PFSK-1 (cell line): ENCODE results near the gene TRIM9.

Experiments
- FOXP2 ChIP-seq: optimal IDR thresholded peaks from 2 replicates; pipeline ENCODE3; 2011; ENCODE audit warnings: borderline replicate concordance, control low read depth, inconsistent platforms; ENCODE audit not compliant: insufficient read depth; ENCODE audit errors: extremely low read length, extremely low read depth
- POLR2AphosphoS5 ChIP-seq: IDR thresholded peaks from 2 replicates; pipeline ENCODE4 v1.6.1; 2012; ENCODE audit warnings: low read depth, mild to moderate bottlenecking, control low read depth, low read length, moderate library complexity
- REST ChIP-seq, 2 experiments: IDR thresholded peaks; 2 replicates each; pipeline versions ENCODE4 v1.6.1 to v1.8.0; 2011 to 2012; ENCODE audit warnings: low read depth in 2 of 2, low read length in 2 of 2, control low read depth in 1 of 2, inconsistent platforms in 1 of 2, mild to moderate bottlenecking in 1 of 2, moderate library complexity in 1 of 2; ENCODE audit not compliant: insufficient read depth in 1 of 2
- SIN3A ChIP-seq: IDR thresholded peaks from 2 replicates; pipeline ENCODE4 v1.6.1; 2012; ENCODE audit warnings: mild to moderate bottlenecking, low read length, moderate library complexity, borderline replicate concordance; ENCODE audit not compliant: insufficient read depth
- TAF1 ChIP-seq: IDR thresholded peaks from 2 replicates; pipeline ENCODE4 v1.6.1; 2012; ENCODE audit warnings: low read length, control low read depth, borderline replicate concordance; ENCODE audit not compliant: insufficient read depth

TRIM9 gene

GRCh38 chr14:51000566-51000965, 94.3 kb downstream of the TRIM9 start:
- TF ChIP-seq SIN3A = no peak
- TF ChIP-seq REST (IDR thresholded peaks at IDR 0.05; ENCODE audit: insufficient read depth in 1 of 2, low read depth in 2 of 2, low read length in 2 of 2) = no peak
- no peak for TF ChIP-seq POLR2AphosphoS5
- TF ChIP-seq TAF1 = no peak
- TF ChIP-seq FOXP2 = no peak

- TF ChIP-seq REST (IDR thresholded peaks at IDR 0.05; ENCODE audit: insufficient read depth in 1 of 2, low read depth in 2 of 2, low read length in 2 of 2) = no peak
- no peak for TF ChIP-seq POLR2AphosphoS5
- no peak for TF ChIP-seq TAF1
- no peak for TF ChIP-seq FOXP2
- TF ChIP-seq SIN3A = no peak
Observed at GRCh38 chr14:50999726-51000125, 95.2 kb downstream of the TRIM9 start.

GRCh38 chr14:50998612-50999011, 96.3 kb downstream of the TRIM9 start:
- TF ChIP-seq REST (IDR thresholded peaks at IDR 0.05; ENCODE audit: insufficient read depth in 1 of 2, low read depth in 2 of 2, low read length in 2 of 2) (no peak), TAF1 (no peak), POLR2AphosphoS5 (no peak), SIN3A (no peak), FOXP2 (no peak)

GRCh38 chr14:50997712-50998111, 97.2 kb downstream of the TRIM9 start:
- TF ChIP-seq TAF1 (no peak), REST (IDR thresholded peaks at IDR 0.05; ENCODE audit: insufficient read depth in 1 of 2, low read depth in 2 of 2, low read length in 2 of 2) (no peak), SIN3A (no peak), POLR2AphosphoS5 (no peak), FOXP2 (no peak)

- no peak for TF ChIP-seq SIN3A
- no peak for TF ChIP-seq POLR2AphosphoS5
- TF ChIP-seq TAF1 = no peak
- no peak for TF ChIP-seq REST (IDR thresholded peaks at IDR 0.05; ENCODE audit: insufficient read depth in 1 of 2, low read depth in 2 of 2, low read length in 2 of 2)
- TF ChIP-seq FOXP2 = no peak
Observed at GRCh38 chr14:50985859-50986331, 109.0 kb downstream of the TRIM9 start.
